ENCODE results near the gene HS6ST1. TPM values are rescaled to one million over a fixed set of nuclear protein-coding genes. Genes with fewer than 3 reads are reported as not detected.
"Not testable (repeated sequence)": the region's sequence is repeated elsewhere in the genome, so short reads cannot be mapped to it uniquely, and the experiment has no call there.

The HS6ST1 gene
- total RNA-seq, 1 experiment from 2014 or later: 21.5 TPM

- ATAC-seq; H2AFZ ChIP-seq (ENCODE audit: low read length); CTCF ChIA-PET; POLR2A ChIA-PET (ENCODE audit: unreplicated experiment); intact Hi-C loops (cut with micrococcal nuclease); H3K36me3 ChIP-seq (ENCODE audit: low read depth, low read length); H3K27ac ChIP-seq (ENCODE audit: low read length); H3K27me3 ChIP-seq (ENCODE audit: low read length); H3K4me3 ChIP-seq (ENCODE audit: low read length); H3K4me1 ChIP-seq (ENCODE audit: insufficient read depth, low read length); H3K9ac ChIP-seq (ENCODE audit: low read length); BruUV-seq (replicated peaks); H3K9me3 ChIP-seq (ENCODE audit: low read length); H3K9me2 ChIP-seq (replicated peaks; ENCODE audit: low read length); H4K20me1 ChIP-seq (ENCODE audit: low read length); H3K79me2 ChIP-seq (ENCODE audit: low read length); DNase-seq; H3F3A ChIP-seq (ENCODE audit: low read length, unreplicated experiment); H3K4me2 ChIP-seq (ENCODE audit: low read length): not testable (repeated sequence)
These were observed 53.1 kb downstream of the HS6ST1 start for GRCh38 chr2:128265608-128265993.

DNA sequence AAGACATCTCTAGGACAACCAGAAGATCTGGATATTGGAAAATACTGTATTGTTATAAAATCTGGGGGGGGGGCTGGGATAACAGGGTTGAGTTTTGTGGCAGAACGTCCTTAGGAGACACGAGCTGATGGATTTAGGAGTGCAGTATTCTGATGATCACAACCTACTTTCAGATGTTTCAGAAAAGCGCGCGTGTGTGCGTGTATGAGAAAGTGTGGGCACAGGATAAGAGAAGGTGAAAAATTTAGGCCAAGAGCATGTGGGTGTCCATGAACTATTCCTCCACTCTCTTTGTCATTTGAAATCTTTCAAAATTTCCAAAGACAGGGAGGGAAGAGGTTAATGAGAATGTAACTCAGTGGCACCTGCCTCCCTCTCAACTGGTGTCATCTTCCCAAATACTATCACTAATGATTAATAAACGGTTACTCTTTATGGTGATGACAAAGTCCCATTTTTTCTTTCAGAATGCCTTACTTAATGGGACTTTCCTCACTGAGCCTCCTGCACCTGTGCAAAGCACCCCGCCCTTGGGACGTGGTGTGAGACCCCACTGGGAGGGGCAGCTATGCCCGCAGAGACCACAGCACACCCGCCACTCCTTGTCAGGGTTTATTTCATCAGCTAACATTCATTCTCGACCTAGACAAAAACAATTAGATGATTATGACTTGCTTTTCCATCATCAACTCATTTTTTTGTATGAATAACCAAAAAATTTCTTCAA is 53.6 kb downstream of the HS6ST1 start:
- ChIA-PET POLR2A (ENCODE audit: unreplicated experiment) (no interaction called here), CTCF (no interaction called here)
- no peak for ATAC-seq
- H2AFZ ChIP-seq (ENCODE audit: low read length): no peak overlapping the region
- no peaks in the 10 kb centered on the region for H3K9me2 ChIP-seq (replicated peaks; ENCODE audit: low read length)
- no peak overlapping the region for H3K4me3 ChIP-seq (ENCODE audit: low read length)
- no peaks in the 10 kb centered on the region for H4K20me1 ChIP-seq (ENCODE audit: low read length)
- no peaks in the 10 kb centered on the region for H3F3A ChIP-seq (ENCODE audit: low read length, unreplicated experiment)
- H3K36me3 ChIP-seq (ENCODE audit: low read depth, low read length): no peaks in the 10 kb centered on the region
- H3K4me1 ChIP-seq (ENCODE audit: insufficient read depth, low read length): no peaks in the 10 kb centered on the region; the same call in 1 of the 2 replicates
- no peak for DNase-seq
- H3K4me2 ChIP-seq (ENCODE audit: low read length): no peak overlapping the region
- H3K9ac ChIP-seq (ENCODE audit: low read length): no peak overlapping the region
- no peak overlapping the region for H3K27ac ChIP-seq (ENCODE audit: low read length)
- intact Hi-C loops (cut with micrococcal nuclease): no loop called here
- H3K79me2 ChIP-seq (ENCODE audit: low read length): no peaks in the 10 kb centered on the region
- no peak for TF ChIP-seq EZH2 (IDR thresholded peaks at IDR 0.05; ENCODE audit: low read length, unreplicated experiment)
- TF ChIP-seq EZH2phosphoT487 (IDR thresholded peaks at IDR 0.05; ENCODE audit: borderline replicate concordance, low read length): no peak
- TF ChIP-seq, protein P1, sequence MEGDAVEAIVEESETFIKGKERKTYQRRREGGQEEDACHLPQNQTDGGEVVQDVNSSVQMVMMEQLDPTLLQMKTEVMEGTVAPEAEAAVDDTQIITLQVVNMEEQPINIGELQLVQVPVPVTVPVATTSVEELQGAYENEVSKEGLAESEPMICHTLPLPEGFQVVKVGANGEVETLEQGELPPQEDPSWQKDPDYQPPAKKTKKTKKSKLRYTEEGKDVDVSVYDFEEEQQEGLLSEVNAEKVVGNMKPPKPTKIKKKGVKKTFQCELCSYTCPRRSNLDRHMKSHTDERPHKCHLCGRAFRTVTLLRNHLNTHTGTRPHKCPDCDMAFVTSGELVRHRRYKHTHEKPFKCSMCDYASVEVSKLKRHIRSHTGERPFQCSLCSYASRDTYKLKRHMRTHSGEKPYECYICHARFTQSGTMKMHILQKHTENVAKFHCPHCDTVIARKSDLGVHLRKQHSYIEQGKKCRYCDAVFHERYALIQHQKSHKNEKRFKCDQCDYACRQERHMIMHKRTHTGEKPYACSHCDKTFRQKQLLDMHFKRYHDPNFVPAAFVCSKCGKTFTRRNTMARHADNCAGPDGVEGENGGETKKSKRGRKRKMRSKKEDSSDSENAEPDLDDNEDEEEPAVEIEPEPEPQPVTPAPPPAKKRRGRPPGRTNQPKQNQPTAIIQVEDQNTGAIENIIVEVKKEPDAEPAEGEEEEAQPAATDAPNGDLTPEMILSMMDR (conservative IDR thresholded peaks at IDR 0.05; ENCODE audit: low read depth, low read length): no peak
- no peaks in the 10 kb centered on the region for H3K9me3 ChIP-seq (ENCODE audit: low read length)
- H3K27me3 ChIP-seq (ENCODE audit: low read length): no peaks in the 10 kb centered on the region
- no TSS peak for BruUV-seq (replicated peaks)

GRCh38 chr2:128263902-128264331 is 54.8 kb downstream of the HS6ST1 start:
- Histone ChIP-seq H3K27me3 (ENCODE audit: low read length) (no peaks in the 10 kb centered on the region), H3K4me3 (ENCODE audit: low read length) (no peak overlapping the region), H2AFZ (ENCODE audit: low read length) (no peak overlapping the region), H3K4me2 (ENCODE audit: low read length) (no peak overlapping the region), H3K9ac (ENCODE audit: low read length) (no peak overlapping the region), H4K20me1 (ENCODE audit: low read length) (no peaks in the 10 kb centered on the region), H3K27ac (ENCODE audit: low read length) (no peak overlapping the region), H3K36me3 (ENCODE audit: low read depth, low read length) (no peaks in the 10 kb centered on the region), H3K79me2 (ENCODE audit: low read length) (no peaks in the 10 kb centered on the region), H3K9me3 (ENCODE audit: low read length) (no peaks in the 10 kb centered on the region), H3K4me1 (ENCODE audit: insufficient read depth, low read length) (no peaks in the 10 kb centered on the region; the same call in 1 of the 2 replicates), H3F3A (ENCODE audit: low read length, unreplicated experiment) (no peaks in the 10 kb centered on the region), H3K9me2 (replicated peaks; ENCODE audit: low read length) (no peaks in the 10 kb centered on the region)
- no TSS peak for BruUV-seq (replicated peaks)
- DNase-seq: no peak
- TF ChIP-seq, protein P1 (conservative IDR thresholded peaks at IDR 0.05; ENCODE audit: low read depth, low read length): no peak
- TF ChIP-seq EZH2 (IDR thresholded peaks at IDR 0.05; ENCODE audit: low read length, unreplicated experiment) (no peak), EZH2phosphoT487 (IDR thresholded peaks at IDR 0.05; ENCODE audit: borderline replicate concordance, low read length) (no peak)
- ChIA-PET POLR2A (ENCODE audit: unreplicated experiment) (no interaction called here), CTCF (no interaction called here)
- intact Hi-C loops (cut with micrococcal nuclease): no loop called here
- ATAC-seq: no peak

Data from PC-3 (cell line).